DMS114 treated with DMSO at 0.1 percent for 48 hours (cell line): ENCODE measurements around the gene AOAH.

Source experiments
- DNase-seq: peaks from one replicate; lab custom pipeline; 2025; ENCODE audit not compliant: unreplicated experiment; lab: John Stamatoyannopoulos, UW

The AOAH gene

DNA sequence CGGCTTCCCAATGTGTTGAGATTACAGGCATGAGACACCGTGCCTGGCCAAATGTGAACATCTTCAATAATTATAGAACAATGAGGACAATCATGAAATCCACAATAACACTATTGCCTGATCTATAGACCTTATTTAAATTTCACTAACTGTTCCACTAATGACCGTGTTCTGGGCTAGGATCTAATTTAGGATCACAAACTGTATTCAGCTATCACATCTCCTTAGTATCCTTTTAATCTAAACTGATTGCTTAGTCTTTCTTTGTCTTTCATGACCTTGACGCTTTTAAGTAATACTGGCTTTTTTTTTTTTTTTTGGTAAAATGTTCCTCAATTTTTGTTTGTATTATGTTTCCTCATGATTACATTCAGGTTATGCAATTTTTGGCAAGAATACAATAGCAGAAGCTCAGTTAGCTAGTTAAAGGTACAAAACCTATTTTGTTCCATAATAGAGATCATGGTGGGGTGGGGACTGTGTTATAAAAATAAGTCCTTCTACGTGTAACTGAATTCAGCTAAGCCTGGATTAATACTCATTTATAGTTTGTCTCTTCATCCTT, 158.4 kb downstream of the AOAH start:
- no peak for DNase-seq

DNA sequence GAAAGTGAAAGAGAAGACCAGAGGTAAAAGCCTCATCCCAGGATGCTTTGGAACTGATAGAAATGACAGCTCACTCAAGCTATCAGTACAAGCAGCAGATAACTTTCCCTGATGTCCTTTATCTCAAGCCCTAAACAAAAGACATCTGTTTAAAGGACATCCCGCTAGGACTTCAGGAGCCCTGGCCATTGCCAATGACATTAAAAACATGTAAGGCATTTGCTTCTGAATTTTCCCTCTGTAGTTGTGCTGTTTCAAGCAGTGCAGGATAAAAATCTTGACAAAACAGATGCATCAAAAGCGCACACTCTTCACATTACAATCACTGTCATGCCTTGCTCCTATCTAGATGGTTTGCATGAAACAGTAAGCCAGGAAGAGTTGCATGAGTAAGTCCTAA, 159.8 kb downstream of the AOAH start:
- DNase-seq: no peak

DNA sequence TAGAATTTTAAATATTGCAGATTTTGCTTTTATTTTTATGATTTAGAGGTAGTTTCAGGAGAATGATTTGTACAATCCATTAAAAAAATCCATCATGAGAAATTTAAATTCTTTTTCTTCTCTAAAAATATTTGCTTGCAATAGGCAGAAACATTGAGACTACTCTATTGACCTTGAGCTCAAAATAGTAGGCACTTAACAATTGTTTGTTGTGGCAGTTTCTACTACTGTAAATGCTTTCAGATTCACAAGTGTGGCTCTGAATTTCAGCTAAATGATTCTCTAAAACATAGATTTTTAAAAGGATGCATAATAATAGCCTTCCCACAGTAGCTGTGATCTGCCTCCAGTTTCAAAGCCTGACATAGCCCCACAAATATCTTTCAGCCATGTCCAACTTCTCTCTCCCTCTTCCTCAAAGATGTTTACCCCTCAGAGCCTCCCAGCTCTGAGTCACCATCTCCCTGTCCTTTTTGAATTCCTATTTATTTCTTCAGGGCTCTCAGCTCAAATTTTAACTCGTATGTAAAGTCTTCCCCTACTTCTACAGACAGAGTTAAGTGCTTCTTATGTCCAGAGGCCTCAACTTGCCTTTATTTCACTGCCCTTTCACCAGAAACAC, 160.5 kb downstream of the AOAH start:
- DNase-seq: no peak

DNA sequence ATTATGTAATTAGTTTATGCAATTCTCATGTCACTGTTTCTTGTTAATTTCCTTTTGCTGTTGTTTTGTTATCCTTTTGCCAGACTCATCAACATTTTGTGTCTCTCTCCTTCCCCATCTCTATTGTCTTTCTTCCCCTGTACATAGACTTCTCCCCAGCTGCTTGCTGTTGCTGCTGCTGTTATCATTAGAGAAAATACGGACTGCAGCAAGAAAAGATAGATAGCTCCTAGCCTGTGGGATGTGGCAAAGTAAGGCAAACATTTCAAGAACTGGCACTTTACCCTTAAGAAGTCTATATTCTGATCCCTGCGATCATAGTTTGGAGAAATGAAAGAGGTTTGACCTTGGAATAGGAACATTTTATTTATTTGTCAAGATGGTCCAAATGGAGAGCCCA, 162.2 kb downstream of the AOAH start:
- no peak for DNase-seq

DNA sequence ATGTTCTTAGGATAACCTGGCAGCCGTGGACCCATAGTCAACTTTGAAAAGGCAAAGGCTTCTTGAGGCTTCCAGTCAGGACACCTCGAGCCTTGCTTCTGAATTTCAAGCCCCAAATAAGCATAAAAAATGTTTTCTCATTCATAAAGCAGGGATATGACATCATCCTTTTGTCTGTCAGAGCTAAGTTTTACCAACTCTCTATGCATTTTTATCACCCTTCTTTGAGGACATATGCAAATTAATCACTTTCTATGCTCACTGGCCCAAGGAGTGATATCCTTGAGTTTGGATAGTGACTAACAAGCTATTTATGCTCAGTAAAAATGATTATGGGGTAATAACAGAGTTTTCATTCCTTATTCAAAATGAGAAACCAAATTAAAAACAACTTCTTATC, 175.3 kb downstream of the AOAH start:
- DNase-seq: no peak

DNA sequence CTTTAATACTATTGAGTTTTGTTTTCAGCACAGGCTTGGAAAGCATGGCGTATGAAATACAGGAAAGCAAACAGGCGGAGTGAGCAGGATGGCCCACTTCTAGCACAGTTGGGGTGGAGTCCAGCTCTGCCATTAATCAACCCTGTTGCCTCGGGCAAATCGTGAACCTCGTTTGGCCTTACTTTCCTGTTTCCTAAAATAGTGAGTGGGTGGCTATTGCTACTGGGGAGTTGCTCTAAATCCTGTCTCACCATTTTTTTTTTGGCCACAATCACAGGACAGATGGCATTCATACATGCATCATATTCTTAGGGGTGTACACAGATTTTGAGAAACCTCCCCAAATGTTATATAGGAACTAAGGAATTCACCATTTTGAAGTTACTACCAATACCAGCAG, 176.9 kb downstream of the AOAH start:
- no peak for DNase-seq

DNA sequence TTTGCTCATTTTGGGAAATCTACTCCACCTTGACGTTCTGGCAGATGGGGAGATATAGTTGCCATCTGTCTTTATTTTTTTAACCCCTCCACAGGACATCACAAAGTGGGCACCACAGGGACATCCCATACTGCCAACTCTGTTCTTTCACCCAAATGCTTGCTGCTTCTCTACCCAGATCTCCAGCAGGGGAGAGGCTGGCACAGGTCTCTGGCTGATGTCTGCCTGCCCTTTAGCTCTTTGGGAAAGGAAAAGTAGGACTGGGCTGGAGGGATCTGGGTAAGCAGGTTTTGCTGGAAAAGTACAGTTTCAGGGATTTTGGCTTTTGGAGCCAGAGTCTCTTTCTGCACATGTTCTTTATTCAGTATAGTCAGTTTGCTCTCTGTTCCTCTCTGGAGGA, 178.0 kb downstream of the AOAH start:
- no peak for DNase-seq

DNA sequence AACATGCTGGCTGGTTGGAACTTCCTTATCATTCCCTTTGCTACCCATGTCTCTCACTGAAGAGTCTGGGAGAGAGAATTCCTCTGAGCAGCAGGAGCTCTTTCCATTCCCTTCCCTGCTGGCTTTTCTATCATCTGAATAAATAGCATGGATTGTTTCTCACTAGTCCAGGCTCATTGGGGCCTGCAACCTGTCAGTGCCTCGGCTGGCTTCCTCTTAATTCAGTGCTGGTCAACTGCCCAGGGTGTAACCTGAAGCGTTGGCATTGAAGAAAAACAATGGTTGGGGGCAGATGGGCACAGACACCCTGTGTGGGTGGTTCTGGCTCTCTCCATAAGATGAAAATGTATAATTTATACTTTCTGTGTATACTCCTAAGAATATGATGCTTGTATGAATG, 179.0 kb downstream of the AOAH start:
- DNase-seq: no peak

DNA sequence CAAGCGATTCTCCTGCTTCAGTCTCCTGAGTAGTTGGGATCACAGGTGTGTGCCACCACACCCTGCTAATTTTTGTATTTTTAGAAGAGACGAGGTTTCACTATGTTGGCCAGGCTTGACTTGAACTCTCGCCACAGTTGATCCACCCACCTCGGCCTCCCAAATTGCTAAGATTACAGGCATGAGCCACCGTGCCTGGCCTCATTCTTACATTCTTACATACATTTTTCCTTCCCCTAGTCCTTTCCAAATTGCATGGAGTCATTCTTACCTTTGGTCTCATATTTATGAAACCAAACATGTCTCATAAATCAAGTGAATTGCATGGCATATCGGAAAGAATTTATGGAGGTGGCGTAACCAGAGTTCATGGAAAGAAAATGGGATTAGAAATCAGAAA, 186.2 kb downstream of the AOAH start:
- no peak for DNase-seq

DNA sequence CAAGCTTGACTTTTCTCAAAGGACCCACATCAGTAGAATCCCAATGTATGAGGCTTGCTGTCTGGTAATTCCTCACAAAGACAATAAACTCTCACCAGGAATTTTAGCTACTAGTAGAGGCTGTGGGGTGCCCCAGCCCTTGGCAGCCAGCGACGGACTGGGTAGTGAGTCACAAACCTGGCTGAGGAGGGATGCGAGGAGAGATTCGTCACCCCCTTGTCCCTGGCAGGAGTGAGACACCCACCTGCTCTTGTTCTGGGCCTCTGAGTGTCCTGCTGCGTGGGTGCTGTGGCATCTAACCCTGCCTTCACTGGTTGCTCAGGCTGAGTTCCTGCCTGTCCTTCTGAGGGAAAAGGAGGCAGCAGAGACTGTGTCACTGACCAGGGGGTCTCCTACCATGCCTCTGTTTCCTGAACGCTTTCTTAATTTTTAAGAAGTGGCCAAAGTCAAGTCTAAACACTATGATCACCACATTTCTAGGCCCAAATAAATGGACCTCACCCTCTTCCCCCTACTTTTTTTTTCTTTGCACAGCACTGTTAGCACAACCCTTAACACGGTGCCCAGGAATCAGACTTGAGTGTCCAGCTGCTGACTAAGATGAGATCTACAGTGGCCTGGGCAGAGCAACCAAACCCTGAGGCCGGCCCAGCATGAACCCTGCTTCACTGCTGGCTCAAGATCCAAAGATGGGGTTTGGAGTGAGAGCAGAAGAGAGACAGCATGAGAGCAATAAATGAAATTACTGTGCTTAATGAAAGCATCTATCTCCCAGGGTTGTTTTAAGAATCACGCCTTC, 188.2 kb downstream of the AOAH start:
- DNase-seq: no peak

DNA sequence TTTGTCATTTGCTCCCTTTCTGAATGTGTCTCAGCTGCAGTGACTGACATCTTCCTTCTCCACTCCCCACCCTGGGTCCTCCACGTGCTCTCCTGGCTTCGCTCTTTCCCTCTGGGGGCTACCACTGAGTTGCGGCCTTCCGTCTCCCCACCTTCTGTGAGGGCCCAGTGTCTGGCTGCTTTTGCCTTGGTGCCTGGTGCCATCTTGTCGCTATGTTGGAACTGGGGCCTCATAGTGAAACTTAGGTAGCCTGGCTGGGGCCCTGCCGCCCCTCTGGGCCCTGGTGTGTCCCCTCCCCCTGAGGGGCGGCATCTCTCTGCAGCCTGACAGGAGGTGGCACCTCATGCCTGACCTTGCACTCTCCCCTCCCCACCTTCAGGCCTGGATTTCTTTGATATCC, 190.6 kb downstream of the AOAH start:
- no peak for DNase-seq

DNA sequence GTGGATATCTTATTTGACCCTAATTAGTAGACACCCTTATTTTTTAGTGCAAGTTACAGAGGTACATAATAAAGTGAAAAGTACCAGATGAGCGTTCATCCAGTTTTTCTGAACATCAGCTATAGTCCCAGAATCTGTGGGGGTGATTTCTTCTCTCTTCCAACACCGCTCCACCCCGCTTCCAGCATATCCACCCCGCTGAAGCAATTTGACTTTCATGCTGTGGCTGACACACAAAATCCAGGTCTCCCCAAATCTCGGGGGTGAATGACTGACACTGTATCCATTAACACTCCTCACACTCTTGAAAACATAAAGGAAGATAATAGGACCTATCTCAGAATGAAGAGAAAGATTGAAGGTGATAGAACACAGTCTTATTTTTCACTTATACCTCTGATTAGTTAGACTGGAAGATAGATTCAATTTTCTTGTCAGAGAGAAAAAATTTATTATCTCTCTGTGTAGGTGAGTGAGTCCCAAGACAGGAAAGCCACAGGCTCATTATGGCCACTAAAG, 191.3 kb downstream of the AOAH start:
- DNase-seq: no peak

DNA sequence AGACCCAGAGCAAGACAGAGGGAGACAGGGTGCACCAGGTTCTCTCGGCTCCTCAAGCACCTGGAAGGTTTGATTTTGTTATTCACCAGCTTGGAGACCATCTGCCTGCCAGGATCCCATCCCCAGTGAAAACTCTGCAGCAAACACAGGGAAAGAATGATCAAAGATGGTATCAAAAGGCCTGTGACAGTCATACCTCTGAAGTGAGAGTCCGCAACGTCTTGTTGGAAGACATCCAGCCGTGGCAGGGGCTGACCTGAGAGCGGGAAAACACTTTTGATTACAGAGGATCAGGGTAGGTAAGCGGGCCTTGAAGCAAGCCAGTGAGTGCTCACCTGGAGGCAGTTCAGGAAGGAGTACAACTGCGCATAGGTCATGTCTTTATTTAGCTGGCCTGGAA, 192.3 kb downstream of the AOAH start:
- no peak for DNase-seq

DNA sequence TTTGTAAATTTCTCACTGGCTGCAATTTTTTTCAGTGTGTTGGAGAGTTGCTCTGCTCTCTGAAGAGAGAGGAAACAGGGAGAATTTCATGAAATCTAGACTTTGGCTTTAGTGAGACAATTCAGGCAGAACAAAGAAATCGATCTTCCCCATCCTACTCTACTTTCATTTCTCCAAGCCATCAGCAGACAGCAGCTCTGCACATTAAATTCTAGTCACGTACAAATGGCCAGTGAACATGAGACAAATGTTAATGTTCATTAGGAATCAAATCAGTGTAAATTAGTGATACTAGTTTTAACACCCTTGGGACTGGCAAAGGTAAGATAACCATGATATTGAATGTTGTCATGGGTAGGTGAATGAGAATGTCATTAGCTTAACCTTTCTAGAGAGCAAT, 193.8 kb downstream of the AOAH start:
- no peak for DNase-seq

DNA sequence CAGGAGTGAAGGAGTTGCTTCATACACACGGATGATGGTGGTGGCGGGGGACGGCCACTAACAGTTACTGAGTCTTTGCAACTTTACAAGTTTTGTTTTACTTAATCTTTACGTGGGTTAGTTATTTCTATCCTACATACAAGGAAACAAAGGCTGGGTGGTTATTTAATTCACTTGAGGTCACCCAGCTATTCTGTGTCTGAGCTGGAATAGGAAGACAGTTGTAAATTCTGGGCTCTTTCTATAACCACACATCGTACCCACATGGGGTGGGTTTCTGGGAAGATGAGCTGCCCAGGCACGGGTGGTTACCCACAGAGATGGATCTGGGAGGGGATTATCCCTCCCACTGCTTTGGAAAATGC, 196.8 kb downstream of the AOAH start:
- DNase-seq: no peak

DNA sequence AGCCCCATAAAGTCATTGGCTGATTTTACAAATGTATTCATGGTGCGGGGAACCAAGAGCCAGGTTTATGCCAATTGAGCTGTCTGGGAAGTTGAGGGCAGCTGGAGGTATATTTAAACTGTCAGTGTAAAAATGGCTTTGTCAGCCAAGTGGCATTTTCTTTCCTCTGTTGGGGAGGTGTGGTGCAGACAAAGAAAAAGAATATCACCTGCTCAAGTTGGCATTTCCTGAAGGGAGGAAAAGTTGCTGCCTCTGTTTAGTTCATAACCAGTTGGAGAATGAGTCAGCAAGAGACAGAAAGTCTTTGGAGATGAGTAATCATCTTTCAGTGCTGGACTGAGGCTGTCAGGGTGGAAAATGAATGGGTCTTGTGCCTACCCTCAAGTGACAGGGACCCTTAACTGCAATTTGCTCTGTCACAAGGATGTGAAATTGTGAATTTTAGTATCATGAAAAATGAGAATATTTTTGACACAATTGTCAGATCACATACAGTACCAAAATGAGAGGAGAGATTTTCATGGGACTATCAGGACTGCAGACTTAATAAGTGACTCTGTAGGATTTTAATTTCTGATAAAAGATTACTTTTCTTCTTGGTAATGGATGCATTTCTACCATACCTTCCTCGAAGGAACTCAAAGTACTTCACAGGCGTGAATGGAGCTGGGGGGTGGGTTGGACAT, 197.3 kb downstream of the AOAH start:
- DNase-seq: no peak

DNA sequence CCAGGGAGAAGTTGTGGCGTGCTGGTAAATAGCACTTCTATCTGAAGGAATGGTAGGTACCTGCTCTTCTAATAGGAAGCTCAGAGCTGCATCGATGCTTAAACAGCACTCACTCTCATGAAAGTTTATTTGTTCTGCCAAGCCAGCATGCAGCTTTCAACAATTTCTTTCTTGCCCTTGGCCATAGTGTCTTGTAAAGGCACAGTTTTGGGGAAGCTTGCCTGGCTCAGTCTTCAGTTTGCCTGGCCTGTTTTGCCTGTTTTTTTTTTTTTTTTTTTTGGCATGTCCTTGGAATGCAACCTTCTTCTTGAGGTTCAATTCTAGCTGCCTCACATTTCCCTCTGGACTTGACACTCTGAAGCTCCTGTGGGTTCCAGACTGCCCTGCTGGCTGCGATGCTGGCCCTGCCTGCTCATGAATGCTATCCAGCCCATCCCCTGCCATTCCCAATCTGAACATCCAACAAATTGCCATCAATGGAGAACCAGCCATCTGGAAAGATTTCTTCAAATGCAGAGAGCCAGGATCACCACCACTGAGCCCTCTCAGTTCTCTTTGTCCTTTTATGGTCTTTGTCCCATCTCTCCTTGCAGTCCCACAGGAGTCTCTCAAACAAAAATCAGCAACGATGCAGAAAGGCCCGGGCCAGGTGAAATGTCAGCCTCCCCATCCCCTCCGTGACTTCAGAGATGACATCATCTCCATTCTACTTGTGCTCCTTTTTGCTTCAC, 200.8 kb downstream of the AOAH start:
- no peak for DNase-seq

DNA sequence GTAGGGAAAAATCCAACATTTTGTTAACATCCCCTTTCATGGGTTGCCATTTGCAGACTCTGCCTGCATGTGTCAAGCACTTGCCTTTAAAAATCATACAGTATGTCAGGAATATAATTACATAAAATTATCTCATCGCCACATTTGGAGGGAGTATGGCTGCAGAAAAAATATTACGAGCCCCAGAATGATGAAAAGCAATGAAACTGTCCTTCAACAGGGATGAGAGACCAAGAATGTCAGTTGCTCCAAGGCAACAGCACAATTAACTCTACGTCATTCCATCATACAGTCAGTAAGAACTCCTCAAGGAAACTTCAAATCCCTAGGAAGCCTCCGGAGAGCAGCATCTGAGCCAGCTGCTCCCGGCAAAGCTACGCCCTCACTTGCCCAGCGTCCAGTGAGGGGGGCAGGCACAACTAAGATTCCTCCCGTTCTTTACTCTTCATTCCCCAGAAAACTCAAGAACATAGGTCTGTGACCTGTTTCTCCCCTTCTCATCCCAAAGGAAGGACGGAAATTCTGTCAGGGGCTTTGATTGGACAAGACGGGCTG, 201.8 kb downstream of the AOAH start:
- DNase-seq: no peak

DNA sequence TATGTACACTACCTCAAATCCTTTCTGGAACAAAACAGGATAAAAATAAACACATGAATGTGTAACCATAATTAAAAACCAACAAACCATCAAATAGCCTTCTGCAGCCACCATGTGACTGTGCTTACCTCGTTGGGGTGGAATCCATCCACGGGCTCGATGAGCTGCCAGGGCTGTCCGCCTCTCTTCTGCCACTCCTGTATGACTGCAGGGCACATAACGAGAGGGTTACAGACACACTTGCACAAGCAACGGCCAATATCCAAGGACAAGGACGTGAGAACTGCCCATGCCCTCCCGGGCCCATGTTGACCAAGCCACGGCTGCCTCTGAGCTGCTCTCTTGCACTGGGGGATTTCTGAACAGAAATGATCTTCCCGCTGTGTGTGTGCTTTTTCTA, 202.4 kb downstream of the AOAH start:
- DNase-seq: no peak

DNA sequence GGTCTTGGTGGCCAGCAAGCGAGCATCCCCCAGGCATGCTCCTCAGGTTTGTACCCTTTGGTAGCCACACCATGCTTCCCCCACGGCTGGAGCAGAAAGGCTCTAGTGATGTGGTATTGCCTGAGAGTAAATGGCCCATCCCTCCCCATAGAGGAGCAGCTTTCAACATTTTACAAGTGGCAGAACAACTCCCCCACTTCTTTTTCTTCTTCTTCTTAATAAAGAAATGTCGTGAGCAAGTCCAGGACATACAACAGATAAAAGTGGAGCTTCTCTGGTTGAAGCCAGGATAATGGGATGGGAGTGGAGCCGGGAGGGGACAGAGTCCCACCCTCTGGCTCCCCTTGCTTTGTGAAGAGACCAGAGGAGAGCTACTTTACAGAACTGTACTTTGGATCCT, 203.2 kb downstream of the AOAH start:
- no peak for DNase-seq

DNA sequence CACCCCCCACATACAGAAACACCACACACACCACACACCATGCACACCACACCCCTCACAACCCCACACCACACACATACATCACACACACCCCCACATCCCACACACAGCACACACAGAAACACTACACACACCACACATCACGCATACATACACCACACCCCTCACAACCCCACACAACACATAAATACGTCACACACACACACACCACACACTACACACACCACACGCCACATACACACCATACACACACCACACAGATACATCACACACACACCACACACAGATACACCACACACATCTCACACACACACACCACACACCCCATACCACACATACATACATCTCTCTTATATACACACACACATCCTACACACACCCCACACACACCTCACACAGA, 208.4 kb downstream of the AOAH start:
- DNase-seq: no peak
